Rectal smooth muscle tissue (tissue), 1 donor: Measurements from ENCODE around the gene ACKR4.
"Not testable (repeated sequence)": the region's sequence is repeated elsewhere in the genome, so short reads cannot be mapped to it uniquely, and the experiment has no call there.

Experiments
- H3K27ac ChIP-seq: one replicate; pipeline ENCODE4 v1.7.0; 2013; ENCODE audit warnings: low read depth, low read length, inconsistent platforms
- H3K27me3 ChIP-seq: one replicate; pipeline ENCODE4 v1.7.0; 2013; ENCODE audit warnings: low read length; ENCODE audit not compliant: control insufficient read depth, insufficient read depth
- H3K36me3 ChIP-seq: one replicate; pipeline ENCODE4 v1.7.0; 2013; ENCODE audit warnings: low read length; ENCODE audit not compliant: control insufficient read depth, insufficient read depth
- H3K4me1 ChIP-seq: one replicate; pipeline ENCODE4 v1.7.0; 2013; ENCODE audit warnings: low read length; ENCODE audit not compliant: control insufficient read depth, insufficient read depth
- H3K4me3 ChIP-seq: one replicate; pipeline ENCODE4 v1.7.0; 2013; ENCODE audit warnings: low read length
- H3K9ac ChIP-seq: one replicate; pipeline ENCODE4 v1.7.0; 2013; ENCODE audit warnings: low read length

The ACKR4 gene

GRCh38 chr3:132596816-132597433 is at the start of gene ACKR4:
Gene ACKR4 (plus strand): TSS chr3:132597270. CDS start chr3:132600398, 3,128 bp downstream.
- Histone ChIP-seq H3K4me3 (no peak within 1 kb of the TSS), H3K27ac (no peak within 1 kb of the TSS), H3K36me3 (no peaks in the 10 kb centered on the region), H3K4me1 (no peaks in the 10 kb centered on the region), H3K27me3 (no peaks in the 10 kb centered on the region), H3K9ac (no peak within 1 kb of the TSS)

GRCh38 chr3:132549169-132549568 is 47.9 kb upstream of the ACKR4 start:
- Histone ChIP-seq H3K4me1 (no peaks in the 10 kb centered on the region), H3K27me3 (no peaks in the 10 kb centered on the region), H3K36me3 (no peaks in the 10 kb centered on the region), H3K9ac (no peak overlapping the region), H3K4me3 (no peak overlapping the region), H3K27ac (no peak overlapping the region)

GRCh38 chr3:132549890-132550578 is 47.0 kb upstream of the ACKR4 start:
- no peak overlapping the region for H3K9ac ChIP-seq
- H3K27me3 ChIP-seq = no peaks in the 10 kb centered on the region
- no peak overlapping the region for H3K4me3 ChIP-seq
- no peaks in the 10 kb centered on the region for H3K4me1 ChIP-seq
- H3K36me3 ChIP-seq = no peaks in the 10 kb centered on the region
- no peak overlapping the region for H3K27ac ChIP-seq

GRCh38 chr3:132550579-132551305 is 46.3 kb upstream of the ACKR4 start:
- Histone ChIP-seq H3K4me3 (no peak overlapping the region), H3K9ac (no peak overlapping the region), H3K4me1 (no peaks in the 10 kb centered on the region), H3K27ac (no peak overlapping the region), H3K36me3 (no peaks in the 10 kb centered on the region), H3K27me3 (no peaks in the 10 kb centered on the region)

- Histone ChIP-seq H3K4me1 (no peaks in the 10 kb centered on the region), H3K9ac (no peak overlapping the region), H3K36me3 (peaks cover 1% of the 10 kb centered on the region), H3K27ac (no peak overlapping the region), H3K4me3 (no peak overlapping the region), H3K27me3 (no peaks in the 10 kb centered on the region)
Observed at GRCh38 chr3:132553826-132554225, 43.2 kb upstream of the ACKR4 start.

- no peaks in the 10 kb centered on the region for H3K27me3 ChIP-seq
- H3K4me3 ChIP-seq = no peak overlapping the region
- no peak overlapping the region for H3K9ac ChIP-seq
- H3K27ac ChIP-seq = no peak overlapping the region
- peaks cover 3% of the 10 kb centered on the region for H3K36me3 ChIP-seq
- H3K4me1 ChIP-seq = no peaks in the 10 kb centered on the region
Observed at GRCh38 chr3:132554437-132554836, 42.6 kb upstream of the ACKR4 start.

GRCh38 chr3:132555306-132556035 is 41.6 kb upstream of the ACKR4 start:
- Histone ChIP-seq H3K4me1 (no peaks in the 10 kb centered on the region), H3K27ac (no peak overlapping the region), H3K4me3 (no peak overlapping the region), H3K27me3 (no peaks in the 10 kb centered on the region), H3K9ac (no peak overlapping the region), H3K36me3 (peaks cover 3% of the 10 kb centered on the region)

- H3K36me3 ChIP-seq, H3K9ac ChIP-seq, H3K27me3 ChIP-seq, H3K4me3 ChIP-seq, H3K4me1 ChIP-seq, H3K27ac ChIP-seq: not testable (repeated sequence)
Observed at GRCh38 chr3:132556036-132556386, 41.1 kb upstream of the ACKR4 start.

- Histone ChIP-seq H3K27me3 (no peaks in the 10 kb centered on the region), H3K9ac (no peak overlapping the region), H3K4me3 (no peak overlapping the region), H3K4me1 (no peaks in the 10 kb centered on the region), H3K27ac (peak overlapping the region; percentile 7), H3K36me3 (peaks cover 3% of the 10 kb centered on the region)
Observed at GRCh38 chr3:132556508-132557159, 40.4 kb upstream of the ACKR4 start.

- H3K4me1 ChIP-seq = no peaks in the 10 kb centered on the region
- H3K27ac ChIP-seq = no peak overlapping the region
- no peaks in the 10 kb centered on the region for H3K27me3 ChIP-seq
- H3K9ac ChIP-seq = no peak overlapping the region
- peaks cover 3% of the 10 kb centered on the region for H3K36me3 ChIP-seq
- no peak overlapping the region for H3K4me3 ChIP-seq
Observed at GRCh38 chr3:132561003-132561402, 36.1 kb upstream of the ACKR4 start.

- Histone ChIP-seq H3K9ac (no peak overlapping the region), H3K4me3 (no peak overlapping the region), H3K36me3 (peaks cover 3% of the 10 kb centered on the region), H3K27me3 (no peaks in the 10 kb centered on the region), H3K4me1 (no peaks in the 10 kb centered on the region), H3K27ac (no peak overlapping the region)
Observed at GRCh38 chr3:132563420-132564069, 33.5 kb upstream of the ACKR4 start.
